ENCODE data around the gene CIDEB. TPM values are rescaled to one million over a fixed set of nuclear protein-coding genes. Genes with fewer than 3 reads are reported as not detected.
"Not testable (repeated sequence)": the region's sequence is repeated elsewhere in the genome, so short reads cannot be mapped to it uniquely, and the experiment has no call there.

Gene CIDEB
- total RNA-seq, 1 donor from 2014 or later = 19.1 TPM

DNA sequence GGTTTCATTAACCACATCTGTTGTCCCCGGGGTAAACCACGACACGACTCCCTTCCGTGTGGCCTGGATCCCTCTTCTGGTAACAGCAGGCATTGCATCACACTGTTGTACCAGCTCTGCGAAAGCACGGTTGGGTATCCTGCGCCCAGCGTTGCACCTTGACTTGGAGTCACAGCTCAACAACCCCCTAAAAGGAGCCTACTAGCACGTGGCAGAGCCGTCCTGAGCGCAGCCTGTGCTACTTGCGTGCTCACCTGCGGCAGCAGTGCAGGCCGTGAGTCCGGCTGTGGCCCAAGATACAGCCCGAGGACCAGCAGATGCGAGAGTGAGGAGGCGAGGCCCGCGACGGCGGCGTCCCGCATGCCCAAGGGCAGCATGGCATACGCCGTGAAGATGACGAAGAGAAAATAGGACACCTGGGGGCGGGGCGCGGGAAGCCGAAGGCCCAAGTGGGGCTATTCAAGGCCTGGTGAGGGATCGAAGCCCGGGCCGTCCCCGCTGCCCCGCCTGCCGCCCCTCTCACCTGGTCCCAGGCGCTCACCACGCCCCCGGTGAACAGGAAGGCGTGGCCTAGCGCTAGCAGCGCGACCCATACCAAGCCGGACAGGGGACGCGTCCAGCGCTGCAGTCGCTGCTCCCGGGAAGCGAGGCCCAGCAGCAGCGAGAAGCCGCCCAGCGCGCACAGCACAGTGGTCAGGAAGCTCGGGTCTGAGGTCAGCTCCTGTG, 24.7 kb upstream of the CIDEB start:
- no peak for DNase-seq (ENCODE audit: low spot score)

DNA sequence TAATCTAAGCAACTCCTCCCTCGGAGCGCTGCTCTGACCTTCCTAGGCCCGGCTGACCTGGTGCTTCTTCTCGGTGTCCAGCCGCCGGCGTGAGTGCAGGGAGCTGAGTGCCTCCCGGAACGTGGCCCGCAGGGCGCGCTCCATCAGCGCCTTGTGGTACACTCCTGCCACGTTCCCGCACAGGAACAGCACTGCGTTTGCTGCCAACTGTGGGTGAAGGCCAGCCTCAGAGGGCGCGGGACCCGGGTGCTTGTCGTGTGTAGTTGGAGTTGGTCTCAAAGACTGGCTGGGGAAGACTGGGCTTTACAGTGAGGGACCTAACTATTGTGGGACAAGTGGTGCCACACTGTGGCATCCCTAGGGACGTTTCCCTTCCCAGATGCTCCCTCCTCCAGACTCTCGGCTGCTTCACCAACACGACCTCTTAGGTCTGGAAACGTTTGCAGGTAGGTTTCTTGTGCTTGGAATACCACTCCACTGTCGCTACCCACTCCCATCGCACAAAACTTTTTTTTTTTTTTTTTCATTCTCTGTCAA, 24.0 kb upstream of the CIDEB start:
- no peak for DNase-seq (ENCODE audit: low spot score)

DNA sequence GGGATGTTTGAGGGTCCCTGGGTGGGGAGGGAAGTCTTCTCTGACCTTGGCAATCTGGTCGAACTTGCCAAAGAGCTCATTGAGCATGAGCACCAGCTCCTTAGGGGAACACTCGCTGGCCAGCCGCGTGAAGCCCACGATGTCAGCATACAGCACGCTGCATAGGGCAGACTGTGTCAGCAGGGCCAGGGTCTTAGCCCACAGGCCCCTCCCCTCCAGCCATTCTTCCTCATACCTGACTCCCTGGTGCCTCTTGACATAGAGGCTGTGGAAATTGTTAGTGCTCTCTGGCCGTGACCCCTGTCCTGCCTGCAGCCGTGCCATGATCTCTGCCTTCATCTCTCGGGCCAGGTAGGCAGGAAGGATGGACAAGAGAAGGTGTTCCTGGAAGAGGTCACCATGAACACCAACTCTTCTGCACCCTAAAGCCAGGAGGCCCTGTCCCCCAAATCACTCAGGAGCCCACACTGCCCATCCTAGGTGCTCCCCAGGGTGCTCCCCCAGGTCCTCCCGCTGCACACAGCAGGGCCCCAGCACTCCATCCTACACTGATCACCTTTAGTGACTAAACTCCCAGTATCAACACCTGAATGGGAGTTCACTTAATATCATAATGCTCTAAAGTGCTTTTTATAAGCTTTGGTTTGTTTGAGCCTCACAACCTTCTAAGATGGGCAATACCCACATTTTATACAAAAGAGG, 23.3 kb upstream of the CIDEB start:
- no peak for DNase-seq (ENCODE audit: low spot score)

DNA sequence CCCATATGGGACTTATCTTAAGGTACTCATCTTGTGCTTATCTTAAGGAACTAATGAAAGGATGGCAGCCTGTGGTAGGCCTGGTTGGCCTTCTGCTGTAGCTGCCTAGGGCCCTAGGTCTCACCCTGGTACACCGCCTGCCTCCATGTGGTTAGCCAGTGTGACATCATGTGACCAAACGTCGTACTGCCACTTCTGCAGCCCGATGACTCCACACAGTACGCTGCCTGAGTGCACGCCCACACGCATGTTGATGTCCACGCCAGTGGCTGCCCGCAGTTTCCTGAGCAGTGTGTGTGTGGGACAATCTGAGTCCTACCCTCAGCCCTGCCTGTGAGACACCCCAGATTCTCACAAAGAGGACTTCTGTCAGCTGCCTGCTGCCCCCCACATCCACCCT, 22.0 kb upstream of the CIDEB start:
- no peak for DNase-seq (ENCODE audit: low spot score)

DNA sequence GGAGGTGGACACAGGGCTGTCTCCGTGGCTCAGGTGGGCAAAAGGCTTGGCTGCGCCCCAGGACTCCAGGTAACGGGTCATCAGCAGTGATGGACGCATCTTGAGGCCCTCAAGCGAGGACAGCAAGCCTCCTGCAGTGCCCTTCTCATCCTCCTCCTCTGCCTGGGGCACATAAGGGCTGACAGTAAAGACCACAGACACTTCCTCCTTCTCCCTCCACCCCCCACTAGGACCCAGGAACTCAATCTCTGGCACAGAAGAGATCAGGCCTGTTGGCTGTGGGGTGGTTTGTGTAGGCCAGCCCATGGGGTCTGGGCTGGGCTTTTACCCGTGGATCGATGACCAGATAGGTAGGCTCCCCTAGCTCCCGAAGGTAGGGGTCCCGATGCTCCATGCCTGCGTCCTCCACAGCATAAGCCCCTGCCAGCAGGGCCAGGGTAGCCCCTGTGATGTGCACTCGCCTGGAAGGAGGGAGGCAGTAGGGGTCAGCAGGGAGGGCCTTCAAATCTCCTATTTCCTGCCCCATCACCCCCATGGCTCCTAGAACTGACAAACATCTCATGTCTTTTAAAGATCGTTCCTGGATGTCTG, 21.4 kb upstream of the CIDEB start:
- DNase-seq (ENCODE audit: low spot score) = no peak

DNA sequence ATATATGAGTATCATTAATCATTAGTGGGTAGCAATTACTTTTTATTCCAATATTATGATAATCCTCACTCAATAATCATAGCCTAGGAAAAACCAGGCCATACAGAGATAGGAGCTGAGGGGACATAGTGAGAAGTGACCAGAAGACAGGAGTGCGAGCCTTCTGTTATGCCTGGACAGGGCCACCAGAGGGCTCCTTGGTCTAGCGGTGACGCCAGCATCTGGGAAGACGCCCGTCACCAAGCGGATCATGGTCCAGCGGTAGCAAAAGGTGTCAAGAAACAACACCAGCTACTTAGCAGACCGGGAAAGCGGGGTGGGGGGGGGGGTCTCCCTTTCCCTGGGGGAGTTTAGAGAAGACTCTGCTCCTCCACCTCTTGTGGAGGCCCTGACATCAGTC, 20.1 kb upstream of the CIDEB start:
- not testable (repeated sequence) for DNase-seq (ENCODE audit: low spot score)

DNA sequence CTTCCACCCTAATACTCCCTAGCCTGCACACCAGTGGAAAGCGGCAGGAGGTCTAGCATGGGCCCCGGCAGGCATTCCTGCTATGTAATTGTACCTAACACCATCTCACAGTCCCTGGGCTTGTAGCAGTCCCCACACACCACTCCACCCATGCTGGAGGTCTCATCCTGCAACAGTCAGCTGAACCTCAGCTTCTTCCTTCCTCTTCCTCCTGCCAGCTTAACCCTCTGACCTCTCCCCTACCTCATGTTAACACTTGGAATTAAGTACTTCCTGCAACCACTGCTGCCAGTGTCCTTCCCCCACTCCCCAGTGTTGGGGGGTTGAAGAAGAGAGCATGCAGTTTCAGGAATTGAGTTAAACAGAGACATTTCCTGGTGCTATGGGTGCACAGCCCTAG, 19.5 kb upstream of the CIDEB start:
- DNase-seq (ENCODE audit: low spot score) = no peak

DNA sequence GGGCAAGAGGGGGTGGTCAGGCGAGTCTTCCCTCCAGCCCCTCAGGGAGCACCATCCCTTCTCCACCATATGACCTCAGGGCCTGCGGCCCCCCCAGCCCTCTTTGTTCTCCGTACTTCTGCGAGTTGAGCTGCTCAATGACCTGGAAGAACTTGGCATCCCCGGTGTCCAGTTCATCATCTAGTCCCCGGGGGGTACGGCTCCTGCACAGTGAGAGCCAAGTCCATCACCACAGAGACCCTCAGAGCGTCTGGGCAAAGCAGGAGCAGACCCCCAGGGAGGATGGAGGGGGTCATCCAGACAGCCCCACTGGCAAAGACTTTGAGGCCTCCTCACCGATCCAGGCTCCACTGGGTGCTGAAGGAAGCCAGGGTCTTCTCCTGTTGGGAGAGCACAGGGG, 18.2 kb upstream of the CIDEB start:
- no peak for DNase-seq (ENCODE audit: low spot score)

DNA sequence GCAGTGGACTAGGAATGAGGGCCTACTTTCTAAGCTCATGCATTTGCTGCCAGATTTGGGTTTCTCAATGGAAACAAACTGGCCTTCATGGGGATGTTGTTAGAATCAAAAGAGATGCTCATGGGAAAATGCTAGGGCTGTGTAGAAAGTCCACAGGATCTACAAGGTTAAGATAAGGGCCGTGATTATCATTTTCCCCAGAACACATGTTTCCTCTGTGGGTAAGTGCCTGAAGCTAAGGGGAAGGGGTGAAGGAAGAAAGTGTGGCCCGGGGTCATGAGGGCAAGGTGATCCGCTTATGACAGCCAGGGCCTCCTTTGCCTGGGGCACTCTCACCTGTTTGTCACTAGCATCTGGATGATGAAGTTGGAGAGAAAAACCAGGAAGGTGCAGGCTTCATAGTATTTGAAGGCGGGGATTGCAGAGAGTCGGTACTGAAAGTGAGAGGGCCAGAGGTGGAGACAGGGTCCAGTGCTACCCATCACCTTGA, 17.3 kb upstream of the CIDEB start:
- no peak for DNase-seq (ENCODE audit: low spot score)

DNA sequence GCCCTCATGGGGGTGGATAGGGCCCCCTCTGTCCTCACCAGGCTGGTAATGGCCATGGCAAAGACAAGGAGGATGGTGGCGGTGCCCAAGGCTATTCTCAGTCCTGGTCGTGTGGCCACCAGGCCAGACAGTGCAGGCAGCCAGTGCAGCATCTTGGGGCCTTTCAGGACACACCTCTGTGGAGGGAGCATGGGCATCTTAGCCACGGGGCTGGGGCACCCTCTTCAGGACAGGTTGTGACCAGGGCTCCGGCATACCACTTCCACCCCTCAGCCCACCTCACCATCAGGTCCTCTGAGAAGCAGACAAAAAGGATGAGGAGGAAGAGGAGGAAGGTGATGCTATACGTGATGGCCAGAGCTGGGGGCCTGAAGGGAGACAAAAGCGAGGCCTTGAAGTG, 16.2 kb upstream of the CIDEB start:
- no peak for DNase-seq (ENCODE audit: low spot score)

DNA sequence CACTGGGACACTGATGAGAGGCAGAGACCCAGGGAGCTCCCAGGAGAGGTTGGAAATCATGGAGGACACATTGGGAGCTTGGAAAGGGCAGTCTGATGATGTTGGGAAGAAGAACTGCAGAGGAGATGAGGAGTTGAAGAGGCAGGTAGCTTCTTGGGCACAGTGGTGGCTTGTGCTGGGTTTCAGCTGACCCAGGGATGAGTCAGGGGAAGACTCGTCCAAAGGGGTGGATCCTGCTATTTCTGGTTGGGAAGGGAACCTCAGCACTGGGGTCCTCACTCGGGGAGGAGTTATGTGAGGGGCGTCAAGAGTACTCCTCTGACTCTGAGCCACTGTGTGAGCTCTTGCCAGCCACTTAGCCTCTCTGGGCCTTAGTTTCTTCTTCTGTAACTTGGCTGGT, 15.6 kb upstream of the CIDEB start:
- DNase-seq (ENCODE audit: low spot score) = no peak

DNA sequence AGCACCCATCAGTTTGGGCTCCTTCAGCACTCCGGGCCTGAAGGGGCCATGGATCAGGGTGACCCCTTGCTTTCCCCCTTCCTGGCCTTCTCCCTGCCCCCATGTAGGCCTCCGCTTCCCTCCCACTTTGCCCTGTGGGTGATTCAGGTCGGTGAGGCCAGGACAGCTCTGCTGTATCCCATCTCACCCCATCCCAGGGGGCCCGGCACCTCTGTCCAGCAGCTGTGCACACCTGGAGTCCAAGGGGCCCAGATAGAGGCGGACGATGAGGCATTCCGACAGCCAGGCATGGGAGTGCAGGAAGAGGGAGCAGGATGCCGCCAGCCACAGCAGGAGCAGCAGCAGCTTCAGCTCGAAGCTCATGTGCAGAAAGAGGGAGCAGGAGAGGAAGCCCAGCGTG, 14.9 kb upstream of the CIDEB start:
- no peak for DNase-seq (ENCODE audit: low spot score)

DNA sequence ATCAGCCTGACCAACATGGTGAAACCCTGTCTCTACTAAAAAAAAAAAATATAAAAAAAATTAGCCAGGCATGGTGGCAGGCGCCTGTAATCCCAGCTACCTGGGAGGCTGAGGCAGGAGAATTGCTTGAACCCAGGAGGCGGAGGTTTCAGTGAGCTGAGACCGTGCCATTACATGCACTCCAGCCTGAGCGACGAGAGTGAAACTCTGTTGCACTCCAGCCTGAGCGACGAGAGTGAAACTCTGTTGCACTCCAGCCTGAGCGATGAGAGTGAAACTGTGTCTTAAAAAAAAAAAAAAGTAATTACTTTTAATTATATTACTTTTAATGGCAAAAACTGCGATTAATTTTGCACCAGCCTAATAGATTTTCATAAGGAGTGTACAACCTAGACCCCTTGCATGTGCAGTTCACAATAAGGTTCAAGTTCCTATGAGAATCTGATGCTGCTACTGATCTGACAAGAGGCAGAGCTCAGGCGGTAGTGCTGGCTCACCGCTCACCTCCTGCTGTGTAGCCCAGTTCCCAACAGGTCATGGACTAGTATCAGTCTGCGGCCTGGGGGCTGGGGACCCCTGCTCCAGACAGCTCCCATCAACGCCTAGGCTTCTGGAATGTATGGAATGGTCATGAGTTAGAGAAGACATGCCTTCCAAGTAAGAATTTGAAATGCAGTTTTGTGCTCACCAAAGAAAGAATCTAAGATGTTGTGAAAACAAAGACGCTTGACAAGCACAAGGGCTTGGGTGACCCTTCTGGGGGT, 13.6 kb upstream of the CIDEB start:
- no peak for DNase-seq (ENCODE audit: low spot score)

DNA sequence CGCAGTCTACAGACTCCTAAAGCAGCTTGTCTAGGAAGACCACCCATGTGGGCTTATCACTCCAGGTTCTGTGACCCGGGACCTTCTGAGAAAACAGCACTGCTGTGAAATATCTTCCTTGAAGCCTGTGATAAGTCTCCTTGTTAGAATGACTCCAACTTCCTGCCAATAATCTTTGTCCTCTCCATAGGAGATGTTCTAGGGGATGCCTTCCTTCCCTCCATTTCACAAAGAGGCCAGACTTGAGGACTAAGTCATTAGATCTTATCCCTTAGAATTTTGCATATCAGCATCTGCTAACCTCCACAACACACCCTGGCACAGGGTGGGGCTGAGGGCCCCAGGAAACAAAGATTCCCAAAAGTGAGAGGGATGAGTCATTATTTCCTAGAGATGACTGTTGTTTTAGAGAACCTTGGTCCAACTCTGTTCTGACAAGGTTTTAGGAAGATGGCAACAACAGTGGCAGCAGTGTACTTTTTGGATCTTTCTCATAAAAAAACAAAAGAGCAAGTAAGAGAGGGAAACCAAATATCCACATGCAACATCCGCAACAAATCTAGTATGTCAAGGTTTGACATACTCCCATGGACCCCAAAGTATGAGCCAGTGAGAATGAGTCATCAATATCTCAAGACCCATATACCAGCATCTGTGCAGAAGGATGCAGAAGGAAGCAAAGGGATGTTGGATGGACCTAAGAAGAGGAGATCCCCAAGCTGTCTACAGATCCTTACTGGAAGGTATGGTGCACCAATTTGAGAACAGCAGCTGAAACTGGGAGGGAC, 9.6 kb upstream of the CIDEB start:
- no peak for DNase-seq (ENCODE audit: low spot score)

DNA sequence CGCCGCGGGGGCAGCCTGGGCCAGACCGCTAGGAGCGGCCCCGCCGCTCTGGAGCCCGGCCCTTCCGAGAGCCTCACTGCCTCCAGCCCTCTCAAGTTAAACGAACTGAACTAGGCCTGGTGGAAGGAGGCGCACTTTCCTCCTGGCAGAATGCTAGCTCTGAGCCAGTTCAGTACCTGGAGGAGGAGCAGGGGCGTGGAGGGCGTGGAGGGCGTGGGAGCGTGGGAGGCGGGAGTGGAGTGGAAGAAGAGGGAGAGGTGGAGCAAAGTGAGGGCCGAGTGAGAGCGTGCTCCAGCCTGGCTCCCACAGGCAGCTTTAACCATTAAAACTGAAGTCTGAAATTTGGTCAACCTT, 8.8 kb upstream of the CIDEB start:
- no peak for DNase-seq (ENCODE audit: low spot score)

DNA sequence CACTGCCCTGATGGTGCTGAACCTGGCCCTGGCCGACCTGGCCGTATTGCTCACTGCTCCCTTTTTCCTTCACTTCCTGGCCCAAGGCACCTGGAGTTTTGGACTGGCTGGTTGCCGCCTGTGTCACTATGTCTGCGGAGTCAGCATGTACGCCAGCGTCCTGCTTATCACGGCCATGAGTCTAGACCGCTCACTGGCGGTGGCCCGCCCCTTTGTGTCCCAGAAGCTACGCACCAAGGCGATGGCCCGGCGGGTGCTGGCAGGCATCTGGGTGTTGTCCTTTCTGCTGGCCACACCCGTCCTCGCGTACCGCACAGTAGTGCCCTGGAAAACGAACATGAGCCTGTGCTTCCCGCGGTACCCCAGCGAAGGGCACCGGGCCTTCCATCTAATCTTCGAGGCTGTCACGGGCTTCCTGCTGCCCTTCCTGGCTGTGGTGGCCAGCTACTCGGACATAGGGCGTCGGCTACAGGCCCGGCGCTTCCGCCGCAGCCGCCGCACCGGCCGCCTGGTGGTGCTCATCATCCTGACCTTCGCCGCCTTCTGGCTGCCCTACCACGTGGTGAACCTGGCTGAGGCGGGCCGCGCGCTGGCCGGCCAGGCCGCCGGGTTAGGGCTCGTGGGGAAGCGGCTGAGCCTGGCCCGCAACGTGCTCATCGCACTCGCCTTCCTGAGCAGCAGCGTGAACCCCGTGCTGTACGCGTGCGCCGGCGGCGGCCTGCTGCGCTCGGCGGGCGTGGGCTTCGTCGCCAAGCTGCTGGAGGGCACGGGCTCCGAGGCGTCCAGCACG, 8.2 kb upstream of the CIDEB start:
- no peak for DNase-seq (ENCODE audit: low spot score)

DNA sequence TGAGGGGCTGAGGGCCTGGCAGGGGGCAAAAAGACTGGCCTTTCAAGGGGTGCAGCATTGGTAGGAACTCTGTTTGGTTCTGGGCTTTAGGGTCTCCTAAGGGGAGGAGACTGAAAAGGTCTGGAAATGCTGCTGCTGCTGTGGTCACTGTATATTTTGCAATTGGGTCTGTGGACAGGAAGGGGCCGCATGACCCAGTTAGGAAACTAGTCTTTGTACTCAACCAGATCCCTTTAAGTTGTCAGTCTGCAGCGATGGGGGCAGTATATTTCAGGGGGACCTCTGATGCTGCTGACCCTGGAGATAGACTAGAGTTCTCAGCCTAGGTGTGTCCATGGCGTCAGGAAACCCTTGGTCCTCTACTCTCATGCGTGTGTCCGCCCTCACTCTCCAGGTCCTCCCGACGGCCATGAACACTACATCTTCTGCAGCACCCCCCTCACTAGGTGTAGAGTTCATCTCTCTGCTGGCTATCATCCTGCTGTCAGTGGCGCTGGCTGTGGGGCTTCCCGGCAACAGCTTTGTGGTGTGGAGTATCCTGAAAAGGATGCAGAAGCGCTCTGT, 7.5 kb upstream of the CIDEB start:
- DNase-seq (ENCODE audit: low spot score) = no peak

DNA sequence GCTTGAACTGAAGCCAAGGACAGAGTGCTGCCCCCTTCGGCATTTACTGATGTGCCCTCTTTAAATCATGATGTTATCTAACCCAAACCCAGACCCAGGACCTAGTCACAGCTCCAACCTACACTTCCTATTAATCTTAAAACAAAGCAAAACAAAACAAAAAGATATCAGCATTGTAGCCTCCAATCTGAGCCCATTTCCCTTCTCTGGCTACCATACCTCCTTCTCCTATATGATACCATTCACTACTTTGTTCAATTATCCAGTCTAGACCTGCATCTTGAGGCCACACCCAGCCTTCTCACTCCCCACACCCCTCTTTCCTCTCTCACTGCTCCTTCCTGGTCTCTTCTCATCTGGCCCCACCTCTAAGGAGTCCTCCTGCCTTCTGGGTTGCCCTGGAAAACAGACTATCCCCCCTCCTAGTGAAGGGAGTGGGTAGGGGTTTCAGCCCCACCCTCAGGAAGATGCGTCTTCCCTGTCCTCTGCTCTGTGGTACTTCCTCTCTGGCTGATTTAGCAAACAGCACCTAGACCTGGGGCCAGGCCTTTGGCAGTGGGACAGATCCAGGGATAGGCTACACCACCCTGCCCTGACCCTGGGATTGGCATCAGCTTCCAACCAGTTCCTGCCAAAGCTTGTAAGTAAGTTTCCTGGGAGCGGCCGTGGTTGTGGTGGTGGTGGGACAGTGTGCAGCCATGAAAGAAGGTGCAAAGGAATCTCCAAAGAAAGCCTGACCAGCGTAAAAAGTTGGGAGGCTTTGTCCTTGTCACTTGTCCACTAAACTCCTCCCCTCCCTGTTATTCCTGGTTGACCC, 6.8 kb upstream of the CIDEB start:
- no peak for DNase-seq (ENCODE audit: low spot score)

DNA sequence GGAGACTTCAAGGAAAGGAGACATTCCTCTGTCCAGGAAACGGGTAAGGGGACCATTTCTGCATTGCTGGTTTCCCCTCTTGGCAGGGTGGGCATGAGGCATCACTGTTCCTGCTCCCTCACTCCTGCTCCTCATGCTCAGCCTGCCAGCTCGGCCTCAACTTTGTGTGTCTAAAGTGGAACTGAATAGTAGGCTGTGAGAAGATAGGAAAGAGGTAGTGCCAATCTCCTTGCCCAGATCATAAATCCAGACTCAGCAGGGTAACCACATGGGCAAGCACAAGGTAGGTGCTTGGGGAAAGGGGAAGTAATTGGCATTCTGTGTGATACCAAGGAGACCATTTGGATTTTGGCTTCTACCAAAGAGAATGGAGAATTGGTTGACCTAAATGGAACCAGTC, 6.1 kb upstream of the CIDEB start:
- no peak for DNase-seq (ENCODE audit: low spot score)

Data from mesenteric fat pad (tissue), 1 donor.